H1 (cell line): ENCODE data around the gene SLC39A13. TPM values are rescaled to one million over a fixed set of nuclear protein-coding genes. Genes with fewer than 3 reads are reported as not detected.

Source experiments
- CTCF ChIA-PET: fragments of 300-600 bp; sonication (Branson Sonifier 250); formaldehyde crosslinking; loops from one replicate; lab custom pipeline; 2021; ENCODE audit not compliant: partially characterized antibody; lab: Charles Lee
- POLR2A ChIA-PET: fragments of 300-600 bp; sonication (Branson Sonifier 250); formaldehyde crosslinking; loops from one replicate; lab custom pipeline; 2021; ENCODE audit warnings: inconsistent platforms; ENCODE audit not compliant: partially characterized antibody; lab: Charles Lee
- DNase-seq, 2 experiments: peaks; one replicate each; pipeline versions ENCODE4 v3.0.0 to v3.0.0-alpha.2; 2010 to 2022; ENCODE audit warnings: low spot score in 2 of 2, low read depth in 1 of 2, mixed read lengths in 1 of 2
- FAIRE-seq: peaks from 2 replicates; lab custom pipeline; 2011; peaks lifted over from hg19 to GRCh38; lab: Jason Lieb, UNC
- H2AFZ ChIP-seq: 2 replicates; pipeline ENCODE4 v1.8.1; 2012; ENCODE audit warnings: low read length, inconsistent platforms
- H2AK5ac ChIP-seq: 2 replicates; pipeline ENCODE4 v1.6.1; 2013; ENCODE audit warnings: low read depth, low read length
- H2BK120ac ChIP-seq: replicated peaks from 2 replicates; pipeline ENCODE3; 2013; ENCODE audit warnings: low read depth, low read length, inconsistent platforms
- H2BK12ac ChIP-seq: 2 replicates; pipeline ENCODE4 v1.6.1; 2013; ENCODE audit warnings: low read depth, low read length
- H2BK15ac ChIP-seq: 2 replicates; pipeline ENCODE4 v1.6.1; 2013; ENCODE audit warnings: low read length
- H2BK20ac ChIP-seq: 2 replicates; pipeline ENCODE4 v1.6.1; 2013; ENCODE audit warnings: low read length
- H2BK5ac ChIP-seq: 2 replicates; pipeline ENCODE4 v1.6.1; 2013; ENCODE audit warnings: low read depth, low read length
- H3K14ac ChIP-seq: 2 replicates; pipeline ENCODE4 v1.6.1; 2013; ENCODE audit warnings: inconsistent platforms; ENCODE audit not compliant: insufficient read length
- H3K18ac ChIP-seq: 2 replicates; pipeline ENCODE4 v1.6.1; 2013; ENCODE audit warnings: low read length; ENCODE audit errors: extremely low read depth
- H3K23ac ChIP-seq: 2 replicates; pipeline ENCODE4 v1.6.1; 2013; ENCODE audit warnings: inconsistent platforms; ENCODE audit not compliant: insufficient read length
- H3K23me2 ChIP-seq: 2 replicates; pipeline ENCODE4 v1.6.1; 2013; ENCODE audit warnings: low read depth, low read length
- H3K27ac ChIP-seq: 2 replicates; pipeline ENCODE4 v1.6.1; 2011; ENCODE audit warnings: low read depth, low read length, inconsistent platforms
- H3K27me3 ChIP-seq, 4 experiments: replicated peaks in 1 of 4; 1 replicate in 1 of 4; 2 replicates in 3 of 4; pipeline versions ENCODE4 v1.6.1 to v1.8.1; 2011 to 2013; ENCODE audit warnings: low read length in 3 of 4, mild to moderate bottlenecking in 3 of 4, inconsistent platforms in 2 of 4, mixed read lengths in 2 of 4, moderate library complexity in 1 of 4; ENCODE audit not compliant: control insufficient read depth in 3 of 4, insufficient read depth in 3 of 4; ENCODE audit errors: extremely low read depth in 1 of 4
- H3K36me3 ChIP-seq, 4 experiments: 2 replicates each; pipeline versions ENCODE4 v1.6.1 to v1.8.1; 2011 to 2013; ENCODE audit warnings: mild to moderate bottlenecking in 4 of 4, low read length in 3 of 4, moderate library complexity in 2 of 4, control low read depth in 1 of 4, inconsistent platforms in 1 of 4; ENCODE audit not compliant: insufficient read depth in 4 of 4, control insufficient read depth in 2 of 4
- H3K4ac ChIP-seq: replicated peaks from 2 replicates; pipeline ENCODE3; 2013; ENCODE audit warnings: low read length, low read depth, mixed read lengths, inconsistent platforms; ENCODE audit not compliant: insufficient read length
- H3K4me1 ChIP-seq, 4 experiments: replicated peaks in 1 of 4; 1 replicate in 1 of 4; 2 replicates in 3 of 4; pipeline versions ENCODE4 v1.6.1 to v1.8.1; 2011 to 2013; ENCODE audit warnings: low read length in 3 of 4, inconsistent platforms in 2 of 4, mixed read lengths in 1 of 4; ENCODE audit not compliant: insufficient read depth in 4 of 4, control insufficient read depth in 3 of 4
- H3K4me2 ChIP-seq, 2 experiments: 2 replicates each; pipeline versions ENCODE4 v1.6.1 to v1.8.1; 2011 to 2013; ENCODE audit warnings: low read depth in 2 of 2, low read length in 2 of 2, control low read depth in 1 of 2, inconsistent platforms in 1 of 2, mild to moderate bottlenecking in 1 of 2; ENCODE audit not compliant: insufficient read depth in 1 of 2
- H3K4me3 ChIP-seq, 4 experiments: fragments of 200-600, 300-600 bp in 1 of 4; sonication (generic), shearing (Covaris generic), sonication (Bioruptor Twin) in 1 of 4; 2 replicates each; pipeline versions ENCODE4 v1.5.1 to v1.8.1; 2011 to 2016; ENCODE audit warnings: low read length in 4 of 4, low read depth in 3 of 4, control low read depth in 2 of 4, inconsistent platforms in 2 of 4, mild to moderate bottlenecking in 2 of 4, mixed read lengths in 1 of 4, moderate library complexity in 1 of 4; ENCODE audit not compliant: insufficient read depth in 2 of 4; ENCODE audit errors: extremely low read depth in 1 of 4
- H3K56ac ChIP-seq: replicated peaks from 2 replicates; pipeline ENCODE3; 2013; ENCODE audit warnings: low read depth, mild to moderate bottlenecking, mixed read lengths, low read length, inconsistent platforms; ENCODE audit not compliant: insufficient read length
- H3K79me1 ChIP-seq: 2 replicates; pipeline ENCODE4 v1.6.1; 2013; ENCODE audit warnings: low read depth, low read length, control low read depth
- H3K79me2 ChIP-seq, 2 experiments: 2 replicates each; pipeline versions ENCODE4 v1.6.1 to v1.8.1; 2012 to 2013; ENCODE audit warnings: low read length in 2 of 2, mild to moderate bottlenecking in 2 of 2, inconsistent platforms in 1 of 2; ENCODE audit not compliant: insufficient read depth in 2 of 2, control insufficient read depth in 1 of 2
- H3K9ac ChIP-seq, 4 experiments: replicated peaks in 1 of 4; 1 replicate in 1 of 4; 2 replicates in 3 of 4; pipeline versions ENCODE4 v1.6.1 to v1.8.1; 2011 to 2013; ENCODE audit warnings: low read depth in 3 of 4, low read length in 3 of 4, control low read depth in 2 of 4, mild to moderate bottlenecking in 2 of 4, moderate library complexity in 2 of 4, inconsistent platforms in 1 of 4; ENCODE audit errors: extremely low read depth in 1 of 4
- H3K9me3 ChIP-seq, 2 experiments: 2 replicates each; pipeline versions ENCODE4 v1.6.1 to v1.8.1; 2012 to 2013; ENCODE audit warnings: mild to moderate bottlenecking in 2 of 2, moderate library complexity in 2 of 2, control low read depth in 1 of 2, inconsistent platforms in 1 of 2, low read depth in 1 of 2, low read length in 1 of 2, mixed read lengths in 1 of 2; ENCODE audit not compliant: insufficient read depth in 2 of 2
- H4K20me1 ChIP-seq, 2 experiments: replicated peaks in 1 of 2; 2 replicates each; pipeline versions ENCODE3 to v1.8.1; 2011 to 2013; ENCODE audit warnings: inconsistent platforms in 2 of 2, low read length in 2 of 2, mild to moderate bottlenecking in 1 of 2; ENCODE audit not compliant: insufficient read depth in 2 of 2, control insufficient read depth in 1 of 2
- H4K5ac ChIP-seq: 2 replicates; pipeline ENCODE4 v1.6.1; 2013; ENCODE audit warnings: low read length, low read depth, mixed read lengths, inconsistent platforms; ENCODE audit not compliant: insufficient read length
- H4K8ac ChIP-seq: 2 replicates; pipeline ENCODE4 v1.8.0; 2013; ENCODE audit warnings: mild to moderate bottlenecking, moderate library complexity, low read length, inconsistent platforms; ENCODE audit not compliant: insufficient read depth; ENCODE audit errors: extremely low read depth
- H4K91ac ChIP-seq: replicated peaks from 2 replicates; pipeline ENCODE3; 2013; ENCODE audit warnings: low read length, mixed read lengths, inconsistent platforms; ENCODE audit not compliant: insufficient read length
- CHD2 ChIP-seq: IDR thresholded peaks from 2 replicates; pipeline ENCODE4 v1.6.1; 2012; ENCODE audit warnings: low read length, improper control_type of control experiment
- JUN ChIP-seq: IDR thresholded peaks from 2 replicates; pipeline ENCODE4 v1.6.1; 2011; ENCODE audit warnings: low read depth, mild to moderate bottlenecking, improper control_type of control experiment, low read length
- KDM5A ChIP-seq: fragments of 200-600 bp; IDR thresholded peaks from 2 replicates; pipeline ENCODE4 v1.7.1; 2012; ENCODE audit warnings: mild to moderate bottlenecking, low read length, inconsistent platforms, mixed read lengths
- SP2 ChIP-seq: IDR thresholded peaks from 2 replicates; pipeline ENCODE4 v1.6.1; 2012; ENCODE audit warnings: mild to moderate bottlenecking, low read length, inconsistent platforms
- TAF7 ChIP-seq: optimal IDR thresholded peaks from 2 replicates; pipeline ENCODE3; 2011; ENCODE audit warnings: low read depth, mild to moderate bottlenecking, inconsistent platforms, low read length, moderate library complexity, borderline replicate concordance
- TCF12 ChIP-seq: IDR thresholded peaks from 2 replicates; pipeline ENCODE4 v1.6.1; 2011; ENCODE audit warnings: low read depth, mild to moderate bottlenecking, low read length
- WGBS, 2 experiments: shearing (Covaris generic) in 1 of 2; methylation state at CpG; one replicate each; pipeline versions ENCODE4 v1.1.6 to v1.1.7; 2013 to 2015; ENCODE audit warnings: low lambda C conversion rate in 2 of 2, mixed read lengths in 2 of 2, inconsistent platforms in 1 of 2, low coverage in 1 of 2, missing lambda C conversion rate in 1 of 2; ENCODE audit not compliant: insufficient replicate concordance in 2 of 2, insufficient coverage in 1 of 2, insufficient read length in 1 of 2; ENCODE audit errors: extremely low coverage in 1 of 2, missing lambda C conversion rate in 1 of 2; 5-methylcytosine and 5-hydroxymethylcytosine counted together
- polyA plus RNA-seq, 7 experiments: library from polyadenylated mRNA; depleted of rRNA in 3 of 7; stranded (reverse) in 5 of 7; unstranded in 2 of 7; fragments of >200 nt in 5 of 7; fragments of 200-250 nt in 2 of 7; gene quantifications; 1 replicate in 5 of 7; 2 replicates in 1 of 7; 4 replicates in 1 of 7; pipeline versions ENCODE4 v1.2.1 to v1.2.3, GENCODE V29; 2011 to 2013; ENCODE audit warnings: missing spikeins in 2 of 7, mixed read lengths in 2 of 7
- total RNA-seq: library from RNA; stranded (reverse); fragmentation: NEBNext Ultra II Directional; extraction: Animal tissue kit (Norgen Biotek cat#: 25700); gene quantifications from 2 replicates; pipeline ENCODE4 v1.2.1, GENCODE V29; 2021
- TF ChIP-seq, protein P1 (sequence below): IDR thresholded peaks from 2 replicates; pipeline ENCODE4 v1.6.1; 2011; ENCODE audit warnings: low read length, improper control_type of control experiment

Gene SLC39A13
- total and polyA plus RNA-seq, 2 of the 8 experiments (the other 6 are each of a cell fraction or from before 2014, with no cell fraction given): 23.2 to 30.0 TPM

DNA sequence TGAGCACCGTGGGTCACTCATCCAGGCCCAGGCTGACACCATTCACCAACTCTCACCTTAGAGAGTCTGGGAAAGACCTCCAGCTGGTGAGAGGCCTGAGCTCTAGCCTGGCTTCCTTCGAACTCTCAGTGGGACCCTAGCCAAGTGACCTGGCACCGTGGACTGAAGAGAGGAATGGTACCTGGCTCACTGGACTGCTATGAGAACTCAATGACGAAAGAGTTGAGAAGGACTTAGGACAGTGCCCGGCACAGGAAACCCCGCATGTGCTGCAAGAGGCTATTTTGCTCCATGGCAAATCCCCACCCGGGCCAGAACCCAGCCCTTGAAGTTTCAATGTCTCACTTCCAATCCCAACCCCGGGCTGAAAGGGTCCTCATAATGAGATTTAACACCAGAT, 41.2 kb downstream of the SLC39A13 start:
- no peaks in the 10 kb centered on the region for H3K23me2 ChIP-seq
- TF ChIP-seq, protein P1, sequence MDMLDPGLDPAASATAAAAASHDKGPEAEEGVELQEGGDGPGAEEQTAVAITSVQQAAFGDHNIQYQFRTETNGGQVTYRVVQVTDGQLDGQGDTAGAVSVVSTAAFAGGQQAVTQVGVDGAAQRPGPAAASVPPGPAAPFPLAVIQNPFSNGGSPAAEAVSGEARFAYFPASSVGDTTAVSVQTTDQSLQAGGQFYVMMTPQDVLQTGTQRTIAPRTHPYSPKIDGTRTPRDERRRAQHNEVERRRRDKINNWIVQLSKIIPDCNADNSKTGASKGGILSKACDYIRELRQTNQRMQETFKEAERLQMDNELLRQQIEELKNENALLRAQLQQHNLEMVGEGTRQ: no peak
- TF ChIP-seq CHD2: no peak
- no peak for TF ChIP-seq TAF7
- no peak for TF ChIP-seq TCF12
- TF ChIP-seq SP2: no peak
- no peak for TF ChIP-seq JUN
- no peak for TF ChIP-seq KDM5A
- TF ChIP-seq, all 59 proteins: peak for 0
- WGBS, 2 experiments: 79% methylated on average over 8 of the region's 8 CpGs; no CpG with 5 or more reads in 1 of the 2 experiments
- Histone ChIP-seq H3K79me2 (no peaks in the 10 kb centered on the region), H4K20me1 (no peaks in the 10 kb centered on the region), H3K4me3 (no peak overlapping the region), H3K27me3 (no peaks in the 10 kb centered on the region), H3K9me3 (no peaks in the 10 kb centered on the region), H3K14ac (no peak overlapping the region), H2BK5ac (no peak overlapping the region), H2BK12ac (no peak overlapping the region), H3K27ac (no peak overlapping the region), H4K5ac (no peak overlapping the region), H2BK15ac (no peak overlapping the region), H2BK120ac (no peak overlapping the region), H3K4ac (no peak overlapping the region), H2AK5ac (no peak overlapping the region), H4K8ac (no peak overlapping the region; the same call in 1 of the 2 replicates), H2AFZ (no peak overlapping the region), H3K23ac (no peak overlapping the region), H3K9ac (no peak overlapping the region), H4K91ac (no peak overlapping the region), H3K56ac (no peak overlapping the region), H3K18ac (no peak overlapping the region), H3K79me1 (no peaks in the 10 kb centered on the region), H2BK20ac (no peak overlapping the region), H3K4me2 (no peak overlapping the region), H3K36me3 (no peaks in the 10 kb centered on the region), H3K4me1 (no peaks in the 10 kb centered on the region; a peak in 2 of 7 replicates)
- DNase-seq (no peak), FAIRE-seq (no peak)
- CTCF ChIA-PET: interaction anchor here (2.2 to 2.4 kb wide), 2 partner anchors 37 to 75 kb away, joined by 7 read pairs; no protein-coding TSS in a partner anchor
- POLR2A ChIA-PET: interaction anchor here (0.8 to 1.0 kb wide), 4 partner anchors 9 to 24 kb away, joined by 3 to 7 read pairs (median 4); partner anchors contain the start of gene PSMC3
